HepG2 (cell line): ENCODE results near the gene B4GALT2. TPM values are rescaled to one million over a fixed set of nuclear protein-coding genes. Genes with fewer than 3 reads are reported as not detected.
A peak's percentile ranks its signal among the peaks of the same experiment; 100 is the strongest.

ENCODE experiments used
- DR1 ChIP-seq: sonication (generic); formaldehyde crosslinking; IDR thresholded peaks from 2 replicates; pipeline ENCODE4 v1.8.0; 2021; ENCODE audit warnings: mild to moderate bottlenecking, missing genetic modification reagents, inconsistent platforms
- EP300 ChIP-seq, 3 experiments: sonication (generic) in 1 of 3; formaldehyde crosslinking in 1 of 3; IDR thresholded peaks; 2 replicates each; pipeline versions ENCODE4 v1.5.1 to v1.6.1; 2011 to 2020; ENCODE audit warnings: low read depth in 2 of 3, low read length in 2 of 3, borderline replicate concordance in 1 of 3, improper control_type of control experiment in 1 of 3, mild to moderate bottlenecking in 1 of 3, missing genetic modification reagents in 1 of 3, moderate library complexity in 1 of 3
- FOXK2 ChIP-seq: fragments of 450-650 bp; IDR thresholded peaks from 2 replicates; pipeline ENCODE4 v1.6.1; 2016
- HES4 ChIP-seq: sonication (generic); formaldehyde crosslinking; IDR thresholded peaks from 2 replicates; pipeline ENCODE4 v1.9.0; 2021; ENCODE audit warnings: mild to moderate bottlenecking, missing genetic modification reagents, borderline replicate concordance
- HOXA3 ChIP-seq: sonication (generic); formaldehyde crosslinking; IDR thresholded peaks from 2 replicates; pipeline ENCODE4 v1.5.0; 2020; ENCODE audit warnings: missing genetic modification reagents
- HOXA5 ChIP-seq: sonication (generic); formaldehyde crosslinking; IDR thresholded peaks from 2 replicates; pipeline ENCODE4 v1.4.0; 2020; ENCODE audit warnings: missing genetic modification reagents
- IRX3 ChIP-seq: sonication (generic); formaldehyde crosslinking; IDR thresholded peaks from 2 replicates; pipeline ENCODE4 v1.8.1; 2023; ENCODE audit warnings: mild to moderate bottlenecking, low read depth, missing genetic modification reagents, borderline replicate concordance
- MED8 ChIP-seq: sonication (generic); formaldehyde crosslinking; IDR thresholded peaks from 2 replicates; pipeline ENCODE4 v1.8.1; 2023; ENCODE audit warnings: mild to moderate bottlenecking, missing genetic modification reagents; ENCODE audit not compliant: insufficient replicate concordance
- PHB2 ChIP-seq: fragments of 450-650 bp; IDR thresholded peaks from 2 replicates; pipeline ENCODE4 v1.6.1; 2018; ENCODE audit not compliant: partially characterized antibody
- REXO4 ChIP-seq: sonication (generic); formaldehyde crosslinking; IDR thresholded peaks from 2 replicates; pipeline ENCODE4 v1.8.0; 2022; ENCODE audit warnings: missing genetic modification reagents, mild to moderate bottlenecking, borderline replicate concordance
- RFX5 ChIP-seq: IDR thresholded peaks from 2 replicates; pipeline ENCODE4 v1.6.1; 2011; ENCODE audit warnings: low read depth, low read length, improper control_type of control experiment
- SP1 ChIP-seq, 2 experiments: fragments of 450-650 bp in 1 of 2; sonication (generic) in 1 of 2; formaldehyde crosslinking in 1 of 2; IDR thresholded peaks; 2 replicates each; pipeline versions ENCODE4 v1.4.0 to v1.6.1; 2016 to 2020; ENCODE audit warnings: missing genetic modification reagents in 1 of 2
- TBL1XR1 ChIP-seq: fragments of 150-350 bp; IDR thresholded peaks from 2 replicates; pipeline ENCODE4 v1.6.1; 2014; ENCODE audit warnings: borderline replicate concordance, low read length; ENCODE audit not compliant: partially characterized antibody
- ZNF121 ChIP-seq: sonication (generic); formaldehyde crosslinking; IDR thresholded peaks from 2 replicates; pipeline ENCODE4 v1.5.0; 2020; ENCODE audit warnings: mild to moderate bottlenecking, missing genetic modification reagents
- ZNF138 ChIP-seq: sonication (generic); formaldehyde crosslinking; IDR thresholded peaks from 2 replicates; pipeline ENCODE4 v1.5.0; 2020; ENCODE audit warnings: mild to moderate bottlenecking, low read depth, missing genetic modification reagents
- polyA plus RNA-seq, 8 experiments: library from polyadenylated mRNA; depleted of rRNA in 3 of 8; stranded (reverse) in 7 of 8; unstranded in 1 of 8; fragments of >200 nt; fragmentation: Illumina TruSeq in 4 of 8; extraction: Trizol in 4 of 8; gene quantifications; 2 replicates each; pipeline versions ENCODE4 v1.2.1 to v1.2.3, GENCODE V29; 2011 to 2016; ENCODE audit warnings: low read depth in 4 of 8, missing spikeins in 1 of 8, mixed read lengths in 1 of 8; ENCODE audit not compliant: insufficient read depth in 1 of 8
- total RNA-seq, 5 experiments: library from RNA; depleted of rRNA; stranded (reverse); fragments of >200 nt; fragmentation: Illumina TruSeq; extraction: Trizol; gene quantifications; 2 replicates each; pipeline ENCODE4 v1.2.3, GENCODE V29; 2016; ENCODE audit warnings: low read depth in 1 of 5
- TF ChIP-seq, protein P1 (sequence below): sonication (generic); formaldehyde crosslinking; IDR thresholded peaks from 2 replicates; pipeline ENCODE4 v1.4.0; 2020; ENCODE audit warnings: mild to moderate bottlenecking, missing genetic modification reagents, borderline replicate concordance
- TF ChIP-seq, protein P2 (sequence below): IDR thresholded peaks from 2 replicates; pipeline ENCODE4 v1.6.1; 2016; ENCODE audit warnings: low read depth
- TF ChIP-seq, protein P3 (sequence below): fragments of 450-650 bp; IDR thresholded peaks from 2 replicates; pipeline ENCODE4 v1.6.1; 2017; ENCODE audit warnings: mild to moderate bottlenecking
- TF ChIP-seq, protein P4 (sequence below): sonication (generic); formaldehyde crosslinking; IDR thresholded peaks from 2 replicates; pipeline ENCODE4 v1.5.0; 2020; ENCODE audit warnings: mild to moderate bottlenecking, missing genetic modification reagents

B4GALT2 gene
- total and polyA plus RNA-seq, 2 of the 13 experiments (the other 11 are each of a cell fraction or from before 2014, with no cell fraction given) = 41.9 to 78.0 TPM

DNA sequence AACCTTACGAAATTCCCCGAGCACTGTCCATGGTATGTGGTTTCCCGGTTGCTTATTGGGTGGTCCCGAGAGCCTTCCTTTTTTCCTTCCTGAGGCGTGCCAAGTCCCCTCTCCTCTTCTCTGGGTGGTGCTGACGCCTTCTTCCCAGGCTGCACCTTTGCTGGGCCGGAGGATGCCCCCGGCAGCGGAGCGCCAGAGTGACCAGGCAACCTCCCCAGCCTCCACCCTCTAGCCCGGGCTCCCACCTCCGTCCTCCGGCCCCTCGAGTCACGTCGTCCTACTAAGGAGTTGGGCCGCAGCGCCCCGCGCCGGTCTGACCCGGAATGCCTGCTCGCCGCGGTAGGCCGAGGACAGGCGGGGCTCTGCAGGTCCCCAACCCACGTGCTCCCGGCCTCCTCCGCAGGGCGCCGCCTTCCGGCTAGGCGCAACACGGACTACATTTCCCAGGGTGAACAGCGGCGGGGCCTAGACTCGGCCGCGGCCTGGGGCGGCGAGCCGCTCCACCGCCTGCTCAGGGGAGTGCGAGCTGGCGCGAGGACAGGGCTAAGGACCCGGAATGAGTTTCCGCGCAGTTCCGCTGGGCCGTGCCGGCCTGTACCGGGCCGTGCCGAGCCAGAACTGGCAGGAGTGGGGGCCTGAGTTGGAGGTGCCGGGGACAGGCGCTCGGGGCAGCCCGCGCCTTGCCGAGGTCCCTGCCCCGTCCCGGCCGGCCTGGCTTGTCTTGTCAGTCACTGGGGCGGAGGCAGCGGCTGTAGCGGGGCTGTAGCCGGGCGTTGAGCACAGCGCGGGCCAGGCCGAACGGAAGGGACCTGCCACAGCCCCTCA lies 32.6 kb upstream of the B4GALT2 start, which contains the start of gene IPO13 (continued):
- peak; percentile 73; the same call in 1 of the 2 replicates for TF ChIP-seq HOXA5
- no peak for TF ChIP-seq PHB2
- peak; percentile 59; the same call in 1 of the 2 replicates for TF ChIP-seq FOXK2
- no peak for TF ChIP-seq REXO4 (CRISPR knock-in tag)
- TF ChIP-seq, protein P1, sequence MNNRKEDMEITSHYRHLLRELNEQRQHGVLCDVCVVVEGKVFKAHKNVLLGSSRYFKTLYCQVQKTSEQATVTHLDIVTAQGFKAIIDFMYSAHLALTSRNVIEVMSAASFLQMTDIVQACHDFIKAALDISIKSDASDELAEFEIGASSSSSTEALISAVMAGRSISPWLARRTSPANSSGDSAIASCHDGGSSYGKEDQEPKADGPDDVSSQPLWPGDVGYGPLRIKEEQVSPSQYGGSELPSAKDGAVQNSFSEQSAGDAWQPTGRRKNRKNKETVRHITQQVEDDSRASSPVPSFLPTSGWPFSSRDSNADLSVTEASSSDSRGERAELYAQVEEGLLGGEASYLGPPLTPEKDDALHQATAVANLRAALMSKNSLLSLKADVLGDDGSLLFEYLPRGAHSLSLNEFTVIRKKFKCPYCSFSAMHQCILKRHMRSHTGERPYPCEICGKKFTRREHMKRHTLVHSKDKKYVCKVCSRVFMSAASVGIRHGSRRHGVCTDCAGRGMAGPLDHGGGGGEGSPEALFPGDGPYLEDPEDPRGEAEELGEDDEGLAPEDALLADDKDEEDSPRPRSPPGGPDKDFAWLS (CRISPR knock-in tag) = peak; percentile 29; the same call in 1 of the 2 replicates
- TF ChIP-seq RFX5 = no peak
- TF ChIP-seq, protein P2, sequence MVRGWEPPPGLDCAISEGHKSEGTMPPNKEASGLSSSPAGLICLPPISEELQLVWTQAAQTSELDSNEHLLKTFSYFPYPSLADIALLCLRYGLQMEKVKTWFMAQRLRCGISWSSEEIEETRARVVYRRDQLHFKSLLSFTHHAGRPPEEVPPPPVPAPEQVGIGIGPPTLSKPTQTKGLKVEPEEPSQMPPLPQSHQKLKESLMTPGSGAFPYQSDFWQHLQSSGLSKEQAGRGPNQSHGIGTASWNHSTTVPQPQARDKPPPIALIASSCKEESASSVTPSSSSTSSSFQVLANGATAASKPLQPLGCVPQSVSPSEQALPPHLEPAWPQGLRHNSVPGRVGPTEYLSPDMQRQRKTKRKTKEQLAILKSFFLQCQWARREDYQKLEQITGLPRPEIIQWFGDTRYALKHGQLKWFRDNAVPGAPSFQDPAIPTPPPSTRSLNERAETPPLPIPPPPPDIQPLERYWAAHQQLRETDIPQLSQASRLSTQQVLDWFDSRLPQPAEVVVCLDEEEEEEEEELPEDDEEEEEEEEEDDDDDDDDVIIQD (CRISPR knock-in tag) = peak; percentile 52; the same call in 1 of the 2 replicates
- TF ChIP-seq EP300 (IDR thresholded peaks at IDR 0.05; ENCODE audit: low read depth in 2 of 2, low read length in 2 of 2) = no peak
- TF ChIP-seq EP300 (CRISPR knock-in tag; IDR thresholded peaks at IDR 0.05; ENCODE audit: borderline replicate concordance) = no peak
- peak; percentile 89 for TF ChIP-seq DR1
- peak; percentile 87 for TF ChIP-seq HOXA3 (CRISPR knock-in tag)
- TF ChIP-seq, protein P3, sequence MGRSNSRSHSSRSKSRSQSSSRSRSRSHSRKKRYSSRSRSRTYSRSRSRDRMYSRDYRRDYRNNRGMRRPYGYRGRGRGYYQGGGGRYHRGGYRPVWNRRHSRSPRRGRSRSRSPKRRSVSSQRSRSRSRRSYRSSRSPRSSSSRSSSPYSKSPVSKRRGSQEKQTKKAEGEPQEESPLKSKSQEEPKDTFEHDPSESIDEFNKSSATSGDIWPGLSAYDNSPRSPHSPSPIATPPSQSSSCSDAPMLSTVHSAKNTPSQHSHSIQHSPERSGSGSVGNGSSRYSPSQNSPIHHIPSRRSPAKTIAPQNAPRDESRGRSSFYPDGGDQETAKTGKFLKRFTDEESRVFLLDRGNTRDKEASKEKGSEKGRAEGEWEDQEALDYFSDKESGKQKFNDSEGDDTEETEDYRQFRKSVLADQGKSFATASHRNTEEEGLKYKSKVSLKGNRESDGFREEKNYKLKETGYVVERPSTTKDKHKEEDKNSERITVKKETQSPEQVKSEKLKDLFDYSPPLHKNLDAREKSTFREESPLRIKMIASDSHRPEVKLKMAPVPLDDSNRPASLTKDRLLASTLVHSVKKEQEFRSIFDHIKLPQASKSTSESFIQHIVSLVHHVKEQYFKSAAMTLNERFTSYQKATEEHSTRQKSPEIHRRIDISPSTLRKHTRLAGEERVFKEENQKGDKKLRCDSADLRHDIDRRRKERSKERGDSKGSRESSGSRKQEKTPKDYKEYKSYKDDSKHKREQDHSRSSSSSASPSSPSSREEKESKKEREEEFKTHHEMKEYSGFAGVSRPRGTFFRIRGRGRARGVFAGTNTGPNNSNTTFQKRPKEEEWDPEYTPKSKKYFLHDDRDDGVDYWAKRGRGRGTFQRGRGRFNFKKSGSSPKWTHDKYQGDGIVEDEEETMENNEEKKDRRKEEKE = no peak
- no peak for TF ChIP-seq IRX3
- TF ChIP-seq, protein P4, sequence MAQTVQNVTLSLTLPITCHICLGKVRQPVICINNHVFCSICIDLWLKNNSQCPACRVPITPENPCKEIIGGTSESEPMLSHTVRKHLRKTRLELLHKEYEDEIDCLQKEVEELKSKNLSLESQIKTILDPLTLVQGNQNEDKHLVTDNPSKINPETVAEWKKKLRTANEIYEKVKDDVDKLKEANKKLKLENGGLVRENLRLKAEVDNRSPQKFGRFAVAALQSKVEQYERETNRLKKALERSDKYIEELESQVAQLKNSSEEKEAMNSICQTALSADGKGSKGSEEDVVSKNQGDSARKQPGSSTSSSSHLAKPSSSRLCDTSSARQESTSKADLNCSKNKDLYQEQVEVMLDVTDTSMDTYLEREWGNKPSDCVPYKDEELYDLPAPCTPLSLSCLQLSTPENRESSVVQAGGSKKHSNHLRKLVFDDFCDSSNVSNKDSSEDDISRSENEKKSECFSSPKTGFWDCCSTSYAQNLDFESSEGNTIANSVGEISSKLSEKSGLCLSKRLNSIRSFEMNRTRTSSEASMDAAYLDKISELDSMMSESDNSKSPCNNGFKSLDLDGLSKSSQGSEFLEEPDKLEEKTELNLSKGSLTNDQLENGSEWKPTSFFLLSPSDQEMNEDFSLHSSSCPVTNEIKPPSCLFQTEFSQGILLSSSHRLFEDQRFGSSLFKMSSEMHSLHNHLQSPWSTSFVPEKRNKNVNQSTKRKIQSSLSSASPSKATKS (CRISPR knock-in tag) = no peak
- TF ChIP-seq ZNF121 = no peak; the same call in 1 of the 2 replicates
- TF ChIP-seq TBL1XR1 = peak; percentile 44
- TF ChIP-seq SP1 (IDR thresholded peaks at IDR 0.05) = no peak
- TF ChIP-seq SP1 (CRISPR knock-in tag; IDR thresholded peaks at IDR 0.05) = peak; percentile 60
- TF ChIP-seq MED8 = peak; percentile 61
- no peak for TF ChIP-seq ZNF138 (CRISPR knock-in tag)
- peak; percentile 61; the same call in 1 of the 2 replicates for TF ChIP-seq HES4 (CRISPR knock-in tag)
